Mesendoderm (in vitro differentiated cells): Measurements from ENCODE around the gene CHSY1.

Experiments
- DNase-seq: peaks from one replicate; pipeline ENCODE4 v3.0.0; 2013
- H2AK5ac ChIP-seq: 2 replicates; pipeline ENCODE4 v1.6.1; 2013; ENCODE audit warnings: low read length, inconsistent platforms
- H2BK120ac ChIP-seq: 2 replicates; pipeline ENCODE4 v1.6.1; 2013; ENCODE audit warnings: low read depth, mild to moderate bottlenecking, low read length, moderate library complexity, mixed read lengths
- H2BK15ac ChIP-seq: replicated peaks from 2 replicates; pipeline ENCODE4 v1.6.1; 2013; ENCODE audit warnings: low read depth, mild to moderate bottlenecking, moderate library complexity
- H2BK5ac ChIP-seq: 2 replicates; pipeline ENCODE4 v1.6.1; 2013; ENCODE audit warnings: low read length, inconsistent platforms
- H3K18ac ChIP-seq: 2 replicates; pipeline ENCODE4 v1.6.1; 2013; ENCODE audit warnings: mild to moderate bottlenecking, low read length, mixed read lengths
- H3K23ac ChIP-seq: one replicate; pipeline ENCODE4 v1.6.1; 2013; ENCODE audit warnings: low read length
- H3K27ac ChIP-seq: 2 replicates; pipeline ENCODE4 v1.5.1; 2013; ENCODE audit warnings: low read depth, mild to moderate bottlenecking, inconsistent platforms, low read length, moderate library complexity
- H3K27me3 ChIP-seq: 2 replicates; pipeline ENCODE4 v1.6.1; 2013; ENCODE audit warnings: low read length, control low read depth, mild to moderate bottlenecking, inconsistent platforms; ENCODE audit not compliant: insufficient read depth, poor library complexity
- H3K36me3 ChIP-seq: 2 replicates; pipeline ENCODE4 v1.6.1; 2013; ENCODE audit warnings: low read length, inconsistent platforms; ENCODE audit not compliant: control insufficient read depth, insufficient read depth
- H3K4ac ChIP-seq: one replicate; pipeline ENCODE4 v1.6.1; 2013; ENCODE audit warnings: low read depth, mild to moderate bottlenecking, low read length, moderate library complexity
- H3K4me1 ChIP-seq: 2 replicates; pipeline ENCODE4 v1.6.1; 2013; ENCODE audit warnings: low read depth, low read length, inconsistent platforms; ENCODE audit not compliant: control insufficient read depth
- H3K4me2 ChIP-seq: 2 replicates; pipeline ENCODE4 v1.6.1; 2013; ENCODE audit warnings: low read length
- H3K4me3 ChIP-seq: 2 replicates; pipeline ENCODE4 v1.5.1; 2013; ENCODE audit warnings: mild to moderate bottlenecking, low read length
- H3K56ac ChIP-seq: one replicate; pipeline ENCODE4 v1.6.1; 2013; ENCODE audit warnings: low read length
- H3K79me1 ChIP-seq: 2 replicates; pipeline ENCODE4 v1.6.1; 2013; ENCODE audit warnings: low read length, inconsistent platforms
- H3K79me2 ChIP-seq: 2 replicates; pipeline ENCODE4 v1.6.1; 2013; ENCODE audit warnings: mild to moderate bottlenecking, low read length; ENCODE audit not compliant: control insufficient read depth, insufficient read depth
- H3K9ac ChIP-seq: 2 replicates; pipeline ENCODE4 v1.6.1; 2013; ENCODE audit warnings: low read length, inconsistent platforms
- H4K5ac ChIP-seq: one replicate; pipeline ENCODE4 v1.6.1; 2013; ENCODE audit warnings: low read length
- H4K8ac ChIP-seq: one replicate; pipeline ENCODE4 v1.6.1; 2013; ENCODE audit warnings: low read depth, mild to moderate bottlenecking, control low read depth, low read length, moderate library complexity
- WGBS: extraction: QIAGEN DNeasy Blood & Tissue Kit; methylation state at CpG from one replicate; pipeline ENCODE4 v1.1.7; 2013; ENCODE audit warnings: low lambda C conversion rate, missing lambda C conversion rate; ENCODE audit not compliant: insufficient coverage; ENCODE audit errors: extremely low coverage; 5-methylcytosine and 5-hydroxymethylcytosine counted together

Gene CHSY1

DNA sequence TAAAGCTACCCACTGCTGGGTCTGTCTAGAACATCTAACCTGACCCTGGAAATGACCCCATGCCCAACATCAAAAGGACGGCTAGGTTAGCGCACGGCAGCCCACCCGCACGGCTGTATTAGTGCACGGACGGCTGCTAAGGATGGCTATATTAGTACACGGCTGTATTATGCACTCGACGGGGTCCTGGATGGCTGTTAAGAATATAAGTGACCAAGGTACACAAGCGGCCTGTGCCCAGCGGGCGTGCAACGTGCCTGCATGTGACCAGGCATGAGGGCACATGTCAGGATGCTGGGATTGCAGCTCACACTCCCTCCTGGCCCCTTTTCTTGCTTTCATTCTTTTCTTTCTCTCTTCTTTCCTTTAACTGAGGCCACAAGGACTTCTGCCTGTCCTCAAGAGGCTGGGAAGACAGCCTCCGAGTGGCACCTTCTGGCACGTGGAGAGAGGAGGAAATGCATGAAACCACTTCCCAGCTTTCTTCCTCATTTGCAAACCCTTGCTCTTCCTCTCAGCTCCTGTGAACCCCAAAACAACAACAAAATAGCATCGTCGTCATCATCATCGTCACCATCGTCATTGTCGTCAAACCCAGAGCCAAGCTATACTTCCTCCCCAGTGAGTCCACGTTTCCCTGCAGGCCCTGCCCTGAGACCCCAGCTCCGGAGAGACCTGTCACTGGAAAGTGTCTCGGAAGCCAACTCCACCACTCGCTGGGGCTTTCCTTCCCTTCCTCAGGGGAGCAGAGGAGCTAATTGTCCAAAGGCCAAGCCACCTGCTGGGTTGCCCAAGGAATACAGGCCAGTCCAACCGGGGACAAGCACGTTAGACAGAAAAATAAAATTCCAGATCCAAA lies 101.8 kb downstream of the CHSY1 start:
- Histone ChIP-seq H3K27me3 (no peaks in the 10 kb centered on the region), H3K27ac (no peak overlapping the region), H4K5ac (no peak overlapping the region), H3K56ac (peak overlapping the region; percentile 19), H3K23ac (no peak overlapping the region), H3K18ac (no peak overlapping the region), H3K79me2 (no peaks in the 10 kb centered on the region), H3K4me1 (no peaks in the 10 kb centered on the region), H3K9ac (no peak overlapping the region), H3K4me2 (no peak overlapping the region), H2BK5ac (no peak overlapping the region), H3K36me3 (no peaks in the 10 kb centered on the region), H3K4me3 (no peak overlapping the region), H2BK120ac (no peak overlapping the region), H3K4ac (no peak overlapping the region), H2BK15ac (no peak overlapping the region), H3K79me1 (no peaks in the 10 kb centered on the region), H4K8ac (no peak overlapping the region), H2AK5ac (no peak overlapping the region)
- no CpG with 5 or more reads among the region's 27 CpGs for WGBS
- DNase-seq = no peak

DNA sequence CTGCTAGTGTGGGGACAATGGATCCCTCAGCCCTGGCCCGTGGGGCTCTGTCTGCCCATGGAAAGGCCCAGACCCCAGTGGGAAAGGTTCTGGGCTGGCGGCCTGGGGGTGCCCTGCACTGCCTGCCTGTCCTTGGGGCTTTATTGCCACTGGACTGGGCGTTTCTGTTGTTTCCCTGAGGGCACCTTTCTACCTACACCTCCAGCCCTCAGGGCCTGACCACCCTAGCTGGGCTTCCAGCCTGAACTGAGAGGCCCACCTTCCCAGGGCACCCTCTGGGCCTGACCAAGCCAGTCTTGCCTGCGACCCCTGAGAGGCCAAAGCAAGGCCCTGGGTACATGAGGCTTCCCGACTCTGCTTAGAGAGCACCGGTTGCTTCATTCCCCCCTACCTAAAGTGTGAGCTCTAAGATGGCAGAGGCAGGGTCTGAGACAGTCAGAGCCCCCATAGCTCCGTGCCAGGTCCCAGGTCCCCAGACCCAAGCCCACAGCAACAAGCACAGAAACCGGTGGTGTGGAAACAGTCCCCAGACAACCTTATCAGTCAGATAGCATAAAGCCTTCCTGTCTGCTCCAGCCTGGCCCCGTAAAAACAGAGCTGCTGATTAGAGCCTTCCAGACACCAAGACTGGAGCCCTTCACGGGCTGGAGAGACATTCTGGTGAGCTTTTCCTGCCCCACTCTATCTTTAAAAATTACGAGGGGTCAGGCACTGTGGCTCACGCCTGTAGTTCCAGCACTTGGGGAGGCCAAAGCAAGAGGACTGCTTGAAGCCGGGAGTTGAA lies 102.8 kb downstream of the CHSY1 start:
- no peaks in the 10 kb centered on the region for H3K79me1 ChIP-seq
- H2BK120ac ChIP-seq = no peak overlapping the region
- DNase-seq = peak; percentile 87
- H2AK5ac ChIP-seq = no peak overlapping the region
- H3K56ac ChIP-seq = peak overlapping the region; percentile 62
- no peaks in the 10 kb centered on the region for H3K27me3 ChIP-seq
- peak overlapping the region; percentile 8 for H3K9ac ChIP-seq
- H3K4ac ChIP-seq = peak overlapping the region; percentile 18
- H2BK15ac ChIP-seq = no peak overlapping the region
- no peak overlapping the region for H3K27ac ChIP-seq
- H3K23ac ChIP-seq = no peak overlapping the region
- no peaks in the 10 kb centered on the region for H3K4me1 ChIP-seq
- WGBS = no CpG with 5 or more reads among the region's 13 CpGs
- no peak overlapping the region for H4K8ac ChIP-seq
- no peak overlapping the region for H3K18ac ChIP-seq
- H3K79me2 ChIP-seq = no peaks in the 10 kb centered on the region
- H2BK5ac ChIP-seq = peak overlapping the region; percentile 80
- no peak overlapping the region for H4K5ac ChIP-seq
- no peaks in the 10 kb centered on the region for H3K36me3 ChIP-seq
- H3K4me2 ChIP-seq = no peak overlapping the region
- no peak overlapping the region for H3K4me3 ChIP-seq

GRCh38 chr15:101148166-101148880 lies 103.5 kb downstream of the CHSY1 start:
- Histone ChIP-seq H4K8ac (no peak overlapping the region), H3K9ac (peak overlapping the region; percentile 8), H3K23ac (no peak overlapping the region), H3K36me3 (no peaks in the 10 kb centered on the region), H2BK5ac (peak overlapping the region; percentile 80), H3K56ac (peak overlapping the region; percentile 62), H2BK15ac (no peak overlapping the region), H3K4me3 (no peak overlapping the region), H3K18ac (no peak overlapping the region), H3K4me1 (no peaks in the 10 kb centered on the region), H3K4me2 (no peak overlapping the region), H3K27ac (no peak overlapping the region), H3K79me1 (no peaks in the 10 kb centered on the region), H4K5ac (no peak overlapping the region), H2BK120ac (peak overlapping the region; percentile 10), H3K27me3 (no peaks in the 10 kb centered on the region), H2AK5ac (no peak overlapping the region), H3K79me2 (no peaks in the 10 kb centered on the region), H3K4ac (peak overlapping the region; percentile 18)
- no peak for DNase-seq
- WGBS = no CpG with 5 or more reads among the region's 17 CpGs

- DNase-seq = no peak
- Histone ChIP-seq H3K56ac (no peak overlapping the region), H4K8ac (no peak overlapping the region), H4K5ac (no peak overlapping the region), H3K79me2 (no peaks in the 10 kb centered on the region), H3K4ac (no peak overlapping the region), H2BK120ac (no peak overlapping the region), H3K4me2 (no peak overlapping the region), H3K9ac (no peak overlapping the region), H3K23ac (no peak overlapping the region), H3K4me3 (no peak overlapping the region), H3K27ac (no peak overlapping the region), H3K4me1 (no peaks in the 10 kb centered on the region), H3K79me1 (no peaks in the 10 kb centered on the region), H2BK15ac (no peak overlapping the region), H3K36me3 (no peaks in the 10 kb centered on the region), H3K18ac (no peak overlapping the region), H2AK5ac (no peak overlapping the region), H3K27me3 (no peaks in the 10 kb centered on the region), H2BK5ac (no peak overlapping the region)
- WGBS = no CpG with 5 or more reads among the region's 5 CpGs
Observed at GRCh38 chr15:101147181-101147580, 104.7 kb downstream of the CHSY1 start.

- H3K18ac ChIP-seq = no peak overlapping the region
- no CpG with 5 or more reads among the region's 8 CpGs for WGBS
- H2AK5ac ChIP-seq = no peak overlapping the region
Observed at GRCh38 chr15:101146118-101146702, 105.6 kb downstream of the CHSY1 start.

More at GRCh38 chr15:101146118-101146702, 105.6 kb downstream of the CHSY1 start:
- no peaks in the 10 kb centered on the region for H3K79me1 ChIP-seq
- H3K23ac ChIP-seq = no peak overlapping the region
- DNase-seq = no peak
- H3K36me3 ChIP-seq = no peaks in the 10 kb centered on the region
- H3K4ac ChIP-seq = no peak overlapping the region
- no peak overlapping the region for H2BK120ac ChIP-seq
- H4K8ac ChIP-seq = no peak overlapping the region
- no peak overlapping the region for H3K27ac ChIP-seq
- H2BK15ac ChIP-seq = no peak overlapping the region
- H3K4me2 ChIP-seq = no peak overlapping the region
- no peak overlapping the region for H2BK5ac ChIP-seq
- H3K27me3 ChIP-seq = no peaks in the 10 kb centered on the region
- H3K9ac ChIP-seq = no peak overlapping the region
- no peaks in the 10 kb centered on the region for H3K4me1 ChIP-seq
- no peak overlapping the region for H3K4me3 ChIP-seq
- H3K79me2 ChIP-seq = no peaks in the 10 kb centered on the region
- H4K5ac ChIP-seq = no peak overlapping the region
- H3K56ac ChIP-seq = no peak overlapping the region
